HG03460 (cell line): ENCODE data around the gene OR4S2.

ENCODE experiments used
- ATAC-seq: cut with Tn5 transposase; IDR thresholded peaks from one replicate; pipeline ENCODE4 v1.9.1; 2021; ENCODE audit not compliant: unreplicated experiment

The OR4S2 gene, protein sequence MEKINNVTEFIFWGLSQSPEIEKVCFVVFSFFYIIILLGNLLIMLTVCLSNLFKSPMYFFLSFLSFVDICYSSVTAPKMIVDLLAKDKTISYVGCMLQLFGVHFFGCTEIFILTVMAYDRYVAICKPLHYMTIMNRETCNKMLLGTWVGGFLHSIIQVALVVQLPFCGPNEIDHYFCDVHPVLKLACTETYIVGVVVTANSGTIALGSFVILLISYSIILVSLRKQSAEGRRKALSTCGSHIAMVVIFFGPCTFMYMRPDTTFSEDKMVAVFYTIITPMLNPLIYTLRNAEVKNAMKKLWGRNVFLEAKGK

GRCh38 chr11:55648027-55648426 is at the start of gene OR4S2:
TSS of gene OR4S2 (plus strand) at chr11:55648327. CDS start at chr11:55650904, 2,577 bp downstream.
- ATAC-seq = no peak

GRCh38 chr11:55607545-55607944 is 40.6 kb upstream of the OR4S2 start, which contains the start of gene OR4C11:
TSS of gene OR4C11 (minus strand) at chr11:55607645. CDS start at chr11:55604373, 3,272 bp downstream.
- no peak for ATAC-seq

GRCh38 chr11:55624531-55624930 is 23.6 kb upstream of the OR4S2 start:
- no peak for ATAC-seq

DNA sequence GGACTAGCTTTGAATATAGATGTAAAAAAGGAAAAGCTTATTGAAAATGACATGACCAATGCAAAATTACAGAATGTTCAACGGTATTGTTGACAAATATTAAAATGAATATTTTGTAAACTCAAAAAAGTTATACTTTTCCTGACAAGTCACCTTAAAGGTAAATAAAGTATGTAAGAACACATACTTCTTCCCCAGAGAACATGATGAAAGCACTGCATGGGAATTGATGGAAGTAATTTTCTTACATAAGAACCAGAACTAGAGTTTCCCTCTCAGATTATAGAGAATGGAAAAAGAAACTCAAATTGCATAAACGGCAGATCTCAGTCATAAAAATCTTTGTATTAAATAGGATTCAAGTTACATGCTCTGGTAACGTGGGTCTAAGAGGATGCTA is 13.3 kb upstream of the OR4S2 start, which contains the start of gene OR4P4:
OR4P4 (plus strand) TSS at position 301 of the 400 bp plus-strand sequence.
- no peak for ATAC-seq

GRCh38 chr11:55652560-55652959 is 4.4 kb downstream of the OR4S2 start:
- ATAC-seq = no peak

GRCh38 chr11:55655096-55655495 is 7.0 kb downstream of the OR4S2 start:
- ATAC-seq = no peak

DNA sequence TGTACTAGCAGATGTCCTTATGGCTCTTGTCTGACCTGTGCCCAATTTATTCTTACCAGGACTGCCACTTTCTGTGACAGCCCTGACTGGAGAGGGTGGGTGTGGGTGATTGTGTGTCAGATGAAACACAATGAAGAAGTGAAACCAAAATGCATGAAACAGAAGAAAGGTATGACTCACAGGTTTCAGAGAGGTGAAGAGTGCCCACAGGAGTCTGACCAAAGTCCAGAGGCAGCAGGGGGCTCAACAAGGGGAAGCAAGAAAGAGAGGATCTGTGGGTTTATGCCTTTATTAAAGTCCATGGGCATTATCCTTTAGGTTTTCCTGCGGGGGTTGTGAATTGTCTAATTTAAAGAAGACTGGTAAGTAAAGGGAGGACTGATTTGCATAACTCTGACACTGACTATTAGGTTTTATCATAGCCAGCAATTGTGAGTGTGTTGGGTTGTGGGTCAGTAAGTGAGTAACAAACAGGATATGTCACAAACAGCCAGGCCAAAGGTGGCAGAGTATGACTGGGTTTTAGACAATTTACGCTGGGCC is 10.0 kb downstream of the OR4S2 start:
- ATAC-seq = peak; percentile 93

GRCh38 chr11:55658608-55659007 is 10.5 kb downstream of the OR4S2 start:
- peak; percentile 38 for ATAC-seq

DNA sequence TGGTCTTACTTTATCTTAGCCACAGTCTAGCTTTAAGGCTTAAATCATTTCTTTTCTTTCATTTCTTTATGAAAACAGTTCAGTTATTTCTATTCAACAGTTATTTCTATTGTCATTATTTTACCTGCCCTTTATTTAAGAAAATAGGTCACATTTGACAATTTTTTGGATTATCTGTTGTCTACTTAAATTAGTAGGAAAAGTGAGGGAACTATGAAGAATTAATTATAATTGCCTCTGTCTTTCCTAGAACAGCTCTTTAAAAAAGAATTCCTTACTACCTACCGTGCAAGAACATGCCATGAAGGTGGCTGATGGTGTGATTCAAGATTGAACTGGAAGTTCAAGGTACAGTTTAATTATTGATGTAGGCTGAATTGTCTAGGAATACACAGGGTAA is 13.8 kb downstream of the OR4S2 start, which contains the start of gene OR4C6:
OR4C6 (plus strand) TSS at position 301 of the 400 bp plus-strand sequence. CDS start 2,966 bp downstream, outside the sequence.
- ATAC-seq = no peak

- no peak for ATAC-seq
Measured at GRCh38 chr11:55669376-55669775, 21.2 kb downstream of the OR4S2 start.

DNA sequence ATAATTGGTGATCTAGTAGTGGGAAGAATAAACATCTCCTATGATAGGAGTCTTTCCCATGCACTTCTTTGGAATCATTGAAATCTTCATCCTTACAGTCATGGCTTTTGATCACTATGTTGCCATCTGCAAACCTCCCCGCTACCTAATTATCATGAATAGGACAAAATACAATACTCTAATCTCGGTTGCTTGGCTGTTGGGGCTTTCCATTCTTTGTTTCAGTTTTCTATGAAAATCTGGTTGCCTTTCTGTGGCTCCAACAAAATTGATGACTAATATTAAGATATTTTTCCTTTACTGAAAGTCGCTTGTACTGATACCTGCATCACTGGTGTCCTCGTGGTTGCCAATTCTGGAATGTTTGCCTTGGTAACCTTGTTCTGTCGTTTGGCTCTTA is 25.7 kb downstream of the OR4S2 start:
- no peak for ATAC-seq

GRCh38 chr11:55697817-55698216 is 49.7 kb downstream of the OR4S2 start:
- ATAC-seq = no peak

DNA sequence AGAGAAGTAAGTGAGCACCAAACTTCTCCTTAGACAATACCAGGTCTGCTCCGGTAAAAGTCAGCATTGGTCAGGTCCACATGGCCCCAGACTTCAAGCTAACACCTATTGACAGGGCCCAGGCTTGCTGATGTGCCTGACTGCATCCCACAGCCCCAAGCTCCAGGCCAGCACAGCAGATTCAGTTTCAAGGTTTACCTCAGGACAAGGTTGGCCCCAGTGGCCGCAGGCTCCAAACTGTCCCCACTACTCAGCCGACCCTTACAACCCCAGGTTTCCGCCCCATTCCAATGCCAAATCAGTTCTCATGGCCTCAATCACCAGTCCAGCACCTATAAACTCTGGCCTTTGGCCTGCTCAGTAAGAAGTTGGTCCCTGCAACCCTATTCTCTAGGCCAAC is 53.3 kb downstream of the OR4S2 start:
- no peak for ATAC-seq
